GM19467 (cell line): ENCODE results near the gene RAP1GAP2.
"Not testable (repeated sequence)": the region's sequence is repeated elsewhere in the genome, so short reads cannot be mapped to it uniquely, and the experiment has no call there.

Source experiments
- ATAC-seq: cut with Tn5 transposase; IDR thresholded peaks from one replicate; pipeline ENCODE4 v1.9.1; 2021; ENCODE audit warnings: mild to moderate bottlenecking, moderate library complexity; ENCODE audit not compliant: unreplicated experiment

The RAP1GAP2 gene

DNA sequence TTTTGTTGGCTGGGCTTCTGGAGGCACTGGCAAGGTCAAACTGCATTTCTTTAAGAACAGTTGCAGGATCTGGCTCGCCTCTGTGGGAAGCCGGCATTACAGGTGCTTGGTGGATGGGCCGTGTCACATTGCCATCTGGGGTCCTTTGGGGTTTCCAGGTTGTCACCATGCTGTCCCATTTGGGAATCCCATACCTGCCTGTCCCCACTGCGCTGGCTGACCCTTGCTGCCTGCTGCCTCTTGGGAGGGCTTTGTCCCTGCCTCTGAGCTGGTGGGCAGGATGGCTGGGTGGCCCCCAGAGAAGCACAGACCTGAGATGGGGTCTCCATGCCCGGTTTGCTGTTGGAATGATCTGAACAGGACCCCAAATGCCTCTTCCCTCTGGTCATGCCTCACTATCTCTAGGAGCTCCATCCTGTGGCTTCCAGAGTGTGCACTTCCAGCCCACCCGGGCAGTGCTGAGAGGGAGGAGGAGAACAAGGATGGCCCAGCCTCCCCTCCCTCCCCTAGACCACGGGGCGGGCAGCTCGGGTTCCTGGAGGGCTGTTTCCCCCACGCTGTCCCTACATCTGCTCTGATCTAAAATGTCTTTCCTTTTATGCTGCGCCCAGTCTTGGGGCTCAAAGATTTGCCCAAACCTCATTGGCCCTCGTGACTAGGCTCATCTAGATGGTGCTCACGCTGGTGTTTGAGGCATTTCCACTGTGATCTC is 239.2 kb downstream of the RAP1GAP2 start:
- ATAC-seq = no peak

DNA sequence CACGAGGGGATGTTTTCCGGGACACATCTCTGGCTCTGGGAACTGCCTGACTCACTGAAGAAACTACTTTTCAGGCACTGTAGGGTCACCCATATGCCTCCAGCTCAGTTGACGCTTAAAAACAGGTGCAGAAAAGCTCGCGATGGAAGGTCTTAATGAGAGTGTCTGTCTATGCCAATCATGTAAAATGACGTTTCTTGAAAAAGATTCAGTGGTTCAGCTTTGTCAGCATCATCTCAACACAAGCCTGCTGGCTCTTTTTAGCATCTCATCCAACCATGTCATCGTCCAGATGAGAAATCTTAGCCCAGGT is 239.7 kb downstream of the RAP1GAP2 start:
- ATAC-seq = no peak

DNA sequence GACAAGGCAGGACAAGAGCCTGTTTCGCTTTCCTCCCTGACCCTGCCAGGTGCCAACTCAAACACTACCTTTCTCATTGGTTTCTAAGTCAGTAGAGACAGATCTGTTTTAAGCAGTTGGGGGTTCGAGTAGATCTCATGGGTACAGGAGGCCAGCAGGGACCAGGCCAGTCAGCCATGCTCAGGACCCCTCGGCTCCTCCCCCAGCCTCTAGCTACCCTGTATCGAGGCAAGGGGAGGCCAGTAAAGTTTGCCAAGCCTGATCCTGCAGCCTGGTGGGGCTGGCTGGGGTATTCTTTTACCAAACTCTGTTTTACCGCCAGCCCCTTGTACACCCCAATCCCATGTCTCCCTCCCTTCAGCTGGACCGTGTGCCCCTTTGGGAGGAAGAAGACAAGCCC is 240.6 kb downstream of the RAP1GAP2 start:
- no peak for ATAC-seq

DNA sequence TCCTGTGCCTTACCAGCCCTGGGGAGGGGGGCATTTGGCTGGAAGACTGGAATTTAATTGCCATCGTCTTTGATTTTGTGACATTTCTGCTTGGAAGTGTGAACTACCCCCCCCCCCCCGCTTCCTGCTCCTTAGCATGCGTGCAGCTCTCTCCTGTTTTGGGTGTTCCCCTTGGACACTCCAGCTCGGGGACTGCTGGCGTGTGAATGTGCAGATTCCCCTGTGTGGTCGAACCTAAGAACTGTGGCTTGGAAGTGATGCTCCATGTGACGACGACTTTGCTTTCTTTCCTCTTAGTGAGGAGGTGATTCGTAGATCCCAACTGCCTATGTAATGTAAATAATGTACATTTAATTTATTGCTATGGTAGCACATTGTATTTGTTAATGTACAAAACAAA is 241.0 kb downstream of the RAP1GAP2 start:
- no peak for ATAC-seq

DNA sequence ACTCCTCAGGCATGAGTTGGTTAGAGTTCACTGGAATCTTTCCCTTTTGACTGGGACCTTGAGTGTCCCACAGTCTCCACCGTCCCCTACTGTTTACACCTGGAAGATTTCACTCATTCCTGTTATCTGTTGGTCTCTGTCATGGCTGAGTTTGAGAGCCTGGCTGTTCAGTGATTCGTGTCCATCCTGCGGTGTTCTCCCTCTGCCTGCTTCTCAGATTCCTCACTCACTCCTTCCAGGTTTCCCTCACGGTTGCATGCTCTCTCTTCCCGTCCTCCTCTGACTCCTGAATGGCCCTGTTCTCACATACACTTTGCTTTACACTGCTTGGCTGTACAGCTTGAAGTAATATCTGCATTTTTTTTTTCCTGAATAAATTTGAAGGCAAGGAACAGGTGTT is 242.7 kb downstream of the RAP1GAP2 start:
- no peak for ATAC-seq

GRCh38 chr17:3039736-3040135 is 243.5 kb downstream of the RAP1GAP2 start:
- no peak for ATAC-seq

GRCh38 chr17:3040882-3041281 is 244.6 kb downstream of the RAP1GAP2 start:
- ATAC-seq = no peak

DNA sequence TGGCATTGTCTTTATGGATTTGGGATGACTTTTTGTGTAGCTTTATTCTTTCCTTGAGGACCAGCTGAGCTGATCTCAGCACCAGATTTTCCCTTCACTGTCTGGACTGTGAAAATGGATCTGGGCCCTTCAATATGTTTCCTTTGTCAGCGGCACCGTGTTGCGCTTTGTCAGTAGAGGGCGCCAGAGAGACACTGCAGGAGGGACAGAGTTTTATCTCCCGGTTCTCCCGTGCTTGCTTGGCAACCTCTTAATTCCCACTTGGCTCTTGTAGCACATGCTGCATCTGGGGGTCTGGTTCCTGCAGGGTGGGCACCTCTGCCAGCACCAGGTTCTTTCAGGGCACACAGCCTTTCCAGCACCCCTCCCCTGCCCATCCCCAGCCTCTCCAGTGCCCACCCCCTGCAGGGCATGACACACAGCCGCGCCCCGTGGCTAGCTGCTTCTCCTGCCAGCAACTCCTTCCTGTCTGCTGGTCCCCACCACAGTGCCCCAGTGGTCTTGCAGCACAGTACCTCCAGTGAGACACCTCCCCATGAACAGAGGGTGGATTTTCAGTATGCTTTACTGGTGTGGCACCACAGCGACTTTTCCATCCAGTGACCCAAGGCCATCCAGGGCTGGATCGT is 247.6 kb downstream of the RAP1GAP2 start:
- no peak for ATAC-seq

DNA sequence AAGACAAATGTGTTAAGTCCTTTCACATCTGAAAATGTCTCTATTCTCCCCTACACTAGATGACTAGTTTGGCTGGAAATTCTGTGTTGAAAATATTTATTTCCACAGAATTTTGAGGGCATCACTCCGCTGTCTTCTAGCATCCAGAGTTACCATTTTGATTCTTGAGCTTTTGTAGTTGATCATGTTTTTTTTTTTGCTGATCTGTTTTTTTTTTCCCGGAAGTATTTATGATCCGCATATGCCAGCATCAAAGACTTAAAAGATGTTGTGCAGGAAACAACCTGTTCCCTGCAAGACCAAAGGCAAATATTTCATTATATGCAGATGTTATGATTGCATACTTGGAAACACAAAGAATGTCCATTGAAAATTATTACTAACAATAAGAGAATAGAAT is 250.5 kb downstream of the RAP1GAP2 start:
- ATAC-seq = no peak

- peak; percentile 98 for ATAC-seq
Observed at GRCh38 chr17:3048727-3049471, 252.7 kb downstream of the RAP1GAP2 start.

GRCh38 chr17:3049705-3050295 is 253.6 kb downstream of the RAP1GAP2 start:
- no peak for ATAC-seq

DNA sequence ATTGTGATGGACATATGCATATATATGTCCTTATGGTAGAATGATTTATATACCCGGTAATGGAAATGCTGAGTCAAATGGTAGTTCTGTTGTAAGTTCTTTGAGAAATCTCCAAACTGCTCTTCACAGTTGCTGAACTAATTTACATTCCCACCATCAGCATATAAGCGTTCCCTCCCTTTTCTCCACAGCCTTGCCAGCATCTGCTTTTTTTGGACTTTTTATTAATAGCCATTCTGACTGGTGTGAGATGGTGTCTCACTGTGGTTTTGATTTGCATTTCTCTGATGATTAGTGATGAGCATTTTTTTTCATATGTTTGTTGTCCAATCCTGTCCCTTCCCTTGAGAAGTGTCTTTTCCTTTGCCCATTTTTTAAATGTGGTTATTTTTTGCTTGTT is 258.6 kb downstream of the RAP1GAP2 start:
- not testable (repeated sequence) for ATAC-seq

DNA sequence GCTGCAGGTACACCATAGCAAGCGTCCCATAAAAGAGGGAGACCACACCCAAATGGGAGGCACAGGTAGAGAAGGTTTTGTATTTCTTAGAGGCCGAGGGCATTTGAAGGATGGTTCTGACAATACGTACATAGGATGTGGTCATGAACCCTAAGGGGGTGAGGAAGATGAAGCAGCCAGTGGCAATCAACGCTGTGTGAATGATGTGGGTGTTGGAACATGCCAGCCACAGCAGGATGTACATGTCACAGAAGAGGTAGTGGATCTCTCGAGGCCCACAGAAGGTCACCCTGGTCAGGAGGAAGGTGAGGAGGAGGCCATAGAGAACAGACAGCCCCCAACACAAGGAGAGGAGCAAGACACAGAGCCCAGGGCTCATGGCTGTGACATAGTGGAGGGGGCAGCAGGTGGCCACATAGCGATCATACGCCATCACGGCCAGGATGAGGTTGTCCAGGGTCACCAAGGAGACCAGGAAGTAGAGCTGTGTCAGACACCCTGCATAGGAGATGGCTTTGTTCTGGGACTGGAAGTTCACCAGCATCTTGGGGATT is 266.7 kb downstream of the RAP1GAP2 start:
- not testable (repeated sequence) for ATAC-seq

DNA sequence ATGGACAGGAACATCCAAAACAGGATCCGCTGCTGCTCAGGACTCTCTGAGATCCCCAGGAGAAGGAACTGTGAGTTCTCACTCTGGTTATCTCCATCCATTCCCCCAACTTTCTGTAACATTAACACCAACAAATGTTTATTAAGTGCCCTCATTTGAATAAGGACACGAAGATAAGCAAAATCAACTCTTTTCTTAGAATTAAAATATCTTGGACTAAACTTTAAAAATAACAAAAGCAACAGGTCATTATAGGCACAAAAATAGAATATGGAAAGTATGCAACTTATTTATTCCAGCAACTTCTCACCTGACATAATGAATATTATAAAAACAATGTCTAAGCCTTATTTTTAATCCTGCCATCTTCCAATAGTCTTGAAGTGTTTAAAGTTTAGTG is 267.3 kb downstream of the RAP1GAP2 start, which contains the start of gene OR1D5:
Gene OR1D5, minus strand, starts transcription at position 101 of the 400 bp plus-strand sequence. Its CDS starts 0 bp downstream, at position 101.
- not testable (repeated sequence) for ATAC-seq

DNA sequence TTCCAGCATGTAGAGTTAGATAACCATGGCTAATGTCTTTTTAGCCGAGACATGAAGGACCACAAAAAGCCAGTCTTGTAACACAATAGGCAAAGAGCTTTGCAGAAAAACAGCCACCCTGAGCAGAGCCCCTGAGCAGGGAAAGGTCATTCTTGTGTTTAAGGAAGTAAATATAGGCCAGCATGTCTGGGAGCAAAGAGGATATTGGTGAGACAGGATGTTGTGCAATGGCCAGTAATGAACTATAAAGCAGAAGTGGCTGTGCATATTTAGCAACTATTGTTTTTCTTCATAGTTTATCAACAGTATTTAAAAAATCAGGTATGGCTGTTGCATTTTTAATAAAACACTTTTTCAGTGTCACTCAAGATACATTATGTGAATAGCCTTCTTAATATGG is 269.0 kb downstream of the RAP1GAP2 start:
- ATAC-seq = not testable (repeated sequence)

DNA sequence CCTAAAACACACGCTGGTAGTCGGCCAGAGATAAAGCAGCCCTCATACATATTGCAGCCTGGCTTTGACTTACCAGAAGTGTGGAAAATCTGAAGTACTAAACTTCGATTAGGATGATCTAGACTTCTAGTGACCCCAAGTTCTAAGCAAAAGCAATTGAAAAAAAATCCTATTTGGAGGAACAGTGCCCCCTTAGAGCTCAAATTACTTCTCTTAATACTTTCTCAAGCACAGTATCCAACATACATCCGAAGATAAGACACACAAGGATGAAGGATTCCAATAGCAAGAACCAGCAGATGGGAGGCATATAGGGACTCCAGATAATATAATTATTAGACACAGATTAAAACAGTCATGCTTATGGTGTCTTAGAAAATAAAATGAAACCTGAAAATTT is 277.6 kb downstream of the RAP1GAP2 start:
- not testable (repeated sequence) for ATAC-seq
